ENCODE measurements around the gene KANK2.
A peak's percentile ranks its signal among the peaks of the same experiment; 100 is the strongest.
"Not testable (repeated sequence)": the region's sequence is repeated elsewhere in the genome, so short reads cannot be mapped to it uniquely, and the experiment has no call there.

KANK2 gene

DNA sequence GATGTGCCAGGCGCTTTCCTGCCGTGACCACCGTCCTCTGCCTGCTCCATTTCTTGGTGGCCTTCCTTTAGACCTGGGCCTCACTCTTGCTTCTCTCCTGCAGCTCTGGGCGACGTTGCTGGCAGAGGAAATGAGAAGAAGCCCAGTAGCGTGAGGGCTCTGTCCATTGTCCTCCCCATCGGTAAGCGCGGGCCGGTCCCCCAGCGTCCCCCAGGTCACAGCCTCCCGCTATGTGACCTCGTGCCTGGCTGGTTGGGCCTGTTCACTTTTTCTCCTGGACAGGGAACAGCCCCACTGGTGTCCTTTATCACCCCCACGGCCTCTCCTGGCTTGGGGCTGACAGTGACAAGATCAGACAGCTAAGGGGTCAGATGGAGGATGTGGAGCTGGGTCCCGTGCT is 69.4 kb downstream of the KANK2 start:
- no peak overlapping the region for H3K4me3 ChIP-seq (ENCODE audit: low read depth in 1 of 2, low read length in 2 of 2)
- H3K36me3 ChIP-seq (ENCODE audit: insufficient read depth, low read length), result peaks cover 97% of the 10 kb centered on the region
- H4K20me1 ChIP-seq (ENCODE audit: insufficient read depth, low read length), result peaks cover 37% of the 10 kb centered on the region
- ATAC-seq (ENCODE audit: insufficient read depth, low read depth) (no peak), DNase-seq (no peak)
- no peak overlapping the region for H3K4me2 ChIP-seq (ENCODE audit: insufficient read depth, low read length)
- H3K27me3 ChIP-seq (ENCODE audit: insufficient read depth, low read length, poor library complexity), result no peaks in the 10 kb centered on the region
- TF ChIP-seq, protein P1, sequence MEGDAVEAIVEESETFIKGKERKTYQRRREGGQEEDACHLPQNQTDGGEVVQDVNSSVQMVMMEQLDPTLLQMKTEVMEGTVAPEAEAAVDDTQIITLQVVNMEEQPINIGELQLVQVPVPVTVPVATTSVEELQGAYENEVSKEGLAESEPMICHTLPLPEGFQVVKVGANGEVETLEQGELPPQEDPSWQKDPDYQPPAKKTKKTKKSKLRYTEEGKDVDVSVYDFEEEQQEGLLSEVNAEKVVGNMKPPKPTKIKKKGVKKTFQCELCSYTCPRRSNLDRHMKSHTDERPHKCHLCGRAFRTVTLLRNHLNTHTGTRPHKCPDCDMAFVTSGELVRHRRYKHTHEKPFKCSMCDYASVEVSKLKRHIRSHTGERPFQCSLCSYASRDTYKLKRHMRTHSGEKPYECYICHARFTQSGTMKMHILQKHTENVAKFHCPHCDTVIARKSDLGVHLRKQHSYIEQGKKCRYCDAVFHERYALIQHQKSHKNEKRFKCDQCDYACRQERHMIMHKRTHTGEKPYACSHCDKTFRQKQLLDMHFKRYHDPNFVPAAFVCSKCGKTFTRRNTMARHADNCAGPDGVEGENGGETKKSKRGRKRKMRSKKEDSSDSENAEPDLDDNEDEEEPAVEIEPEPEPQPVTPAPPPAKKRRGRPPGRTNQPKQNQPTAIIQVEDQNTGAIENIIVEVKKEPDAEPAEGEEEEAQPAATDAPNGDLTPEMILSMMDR (IDR thresholded peaks at IDR 0.05; ENCODE audit: borderline replicate concordance, extremely low read depth, low read length, poor library complexity, severe bottlenecking), result no peak
- TF ChIP-seq EZH2 (IDR thresholded peaks at IDR 0.05; ENCODE audit: borderline replicate concordance, low read depth, low read length, severe bottlenecking), result no peak
- no peak overlapping the region for H2AFZ ChIP-seq (ENCODE audit: low read depth, low read length)
- peaks cover 4% of the 10 kb centered on the region for H3K79me2 ChIP-seq (ENCODE audit: insufficient read depth, low read length)
- H3K27ac ChIP-seq (ENCODE audit: low read length), result no peak overlapping the region
- H3K9ac ChIP-seq (ENCODE audit: low read depth, low read length), result no peak overlapping the region
- H3K4me1 ChIP-seq (ENCODE audit: insufficient read depth, low read length), result no peaks in the 10 kb centered on the region
- H3K9me3 ChIP-seq (ENCODE audit: insufficient read depth, low read length, severe bottlenecking), result no peaks in the 10 kb centered on the region

DNA sequence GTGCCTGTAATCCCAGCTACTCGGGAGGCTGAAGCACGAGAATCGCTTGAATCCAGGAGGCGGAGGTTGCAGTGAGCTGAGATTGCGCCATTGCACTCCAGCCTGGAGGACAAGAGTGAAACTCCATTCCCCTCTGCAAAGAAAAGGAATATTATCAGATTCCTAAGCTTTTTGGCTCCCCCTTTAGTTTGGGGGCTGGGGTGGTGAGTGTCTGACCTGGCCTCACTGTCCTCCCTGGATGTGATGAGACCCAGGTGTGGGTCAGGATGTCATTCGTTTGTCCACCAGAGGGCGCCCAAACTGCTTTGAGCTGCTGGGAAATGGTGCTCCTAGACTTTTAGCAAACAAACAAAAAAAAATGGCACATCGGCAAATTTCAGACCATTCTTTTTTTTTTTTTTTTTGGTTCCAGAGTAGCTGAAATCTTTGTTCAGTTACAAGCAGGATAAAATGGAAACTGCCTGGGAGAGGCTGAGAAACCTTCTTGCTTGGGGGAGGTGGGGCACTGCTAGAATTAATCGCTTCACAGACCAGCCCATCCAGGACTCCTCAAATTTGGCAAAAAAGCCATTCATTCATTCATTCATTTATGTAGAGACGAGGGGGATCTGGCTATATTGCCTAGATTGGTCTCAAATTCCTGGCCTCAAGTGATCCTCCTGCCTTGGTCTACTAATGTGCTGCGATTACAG is 71.2 kb downstream of the KANK2 start:
- Histone ChIP-seq H3K4me2 (ENCODE audit: insufficient read depth, low read length) (no peak overlapping the region), H2AFZ (ENCODE audit: low read depth, low read length) (no peak overlapping the region), H3K27me3 (ENCODE audit: insufficient read depth, low read length, poor library complexity) (no peaks in the 10 kb centered on the region), H3K79me2 (ENCODE audit: insufficient read depth, low read length) (peaks cover 4% of the 10 kb centered on the region), H3K36me3 (ENCODE audit: insufficient read depth, low read length) (peaks cover 90% of the 10 kb centered on the region), H3K9me3 (ENCODE audit: insufficient read depth, low read length, severe bottlenecking) (no peaks in the 10 kb centered on the region), H3K4me1 (ENCODE audit: insufficient read depth, low read length) (no peaks in the 10 kb centered on the region), H4K20me1 (ENCODE audit: insufficient read depth, low read length) (peaks cover 25% of the 10 kb centered on the region), H3K27ac (ENCODE audit: low read length) (0 out of 2 replicates have a peak overlapping the region, but pooled peaks have one; percentile 2), H3K9ac (ENCODE audit: low read depth, low read length) (no peak overlapping the region), H3K4me3 (ENCODE audit: low read depth in 1 of 2, low read length in 2 of 2) (no peak overlapping the region)
- no peak for TF ChIP-seq EZH2 (IDR thresholded peaks at IDR 0.05; ENCODE audit: borderline replicate concordance, low read depth, low read length, severe bottlenecking)
- TF ChIP-seq, protein P1 (IDR thresholded peaks at IDR 0.05; ENCODE audit: borderline replicate concordance, extremely low read depth, low read length, poor library complexity, severe bottlenecking), result peak; percentile 82
- DNase-seq (peak; percentile 78), ATAC-seq (ENCODE audit: insufficient read depth, low read depth) (peak; percentile 76)

DNA sequence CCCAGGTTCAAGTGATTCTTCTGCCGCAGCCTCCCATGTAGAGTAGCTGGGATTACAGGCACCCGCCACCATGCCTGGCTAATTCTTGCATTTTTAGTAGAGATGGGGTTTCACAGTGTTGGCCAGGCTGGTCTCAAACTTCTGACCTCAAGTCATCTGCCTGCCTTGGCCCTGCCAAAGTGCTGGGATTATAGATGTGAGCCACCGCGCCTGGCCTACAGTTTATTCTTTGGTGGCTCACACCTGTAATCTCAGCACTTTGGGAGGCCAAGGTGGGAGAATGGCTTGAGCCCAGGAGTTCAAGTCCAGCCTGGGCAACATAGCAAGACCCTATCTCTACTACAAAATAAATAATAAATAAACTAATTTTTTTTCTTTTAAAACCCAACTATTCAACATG is 73.2 kb downstream of the KANK2 start:
- H3K79me2 ChIP-seq (ENCODE audit: insufficient read depth, low read length); ATAC-seq (ENCODE audit: insufficient read depth, low read depth); H3K4me2 ChIP-seq (ENCODE audit: insufficient read depth, low read length); H3K27ac ChIP-seq (ENCODE audit: low read length); DNase-seq; H3K27me3 ChIP-seq (ENCODE audit: insufficient read depth, low read length, poor library complexity); H3K9ac ChIP-seq (ENCODE audit: low read depth, low read length); H3K4me1 ChIP-seq (ENCODE audit: insufficient read depth, low read length); H3K9me3 ChIP-seq (ENCODE audit: insufficient read depth, low read length, severe bottlenecking); H3K4me3 ChIP-seq (ENCODE audit: low read depth in 1 of 2, low read length in 2 of 2); H2AFZ ChIP-seq (ENCODE audit: low read depth, low read length): not testable (repeated sequence)
- H4K20me1 ChIP-seq (ENCODE audit: insufficient read depth, low read length), result peaks cover 20% of the 10 kb centered on the region
- peaks cover 90% of the 10 kb centered on the region for H3K36me3 ChIP-seq (ENCODE audit: insufficient read depth, low read length)

DNA sequence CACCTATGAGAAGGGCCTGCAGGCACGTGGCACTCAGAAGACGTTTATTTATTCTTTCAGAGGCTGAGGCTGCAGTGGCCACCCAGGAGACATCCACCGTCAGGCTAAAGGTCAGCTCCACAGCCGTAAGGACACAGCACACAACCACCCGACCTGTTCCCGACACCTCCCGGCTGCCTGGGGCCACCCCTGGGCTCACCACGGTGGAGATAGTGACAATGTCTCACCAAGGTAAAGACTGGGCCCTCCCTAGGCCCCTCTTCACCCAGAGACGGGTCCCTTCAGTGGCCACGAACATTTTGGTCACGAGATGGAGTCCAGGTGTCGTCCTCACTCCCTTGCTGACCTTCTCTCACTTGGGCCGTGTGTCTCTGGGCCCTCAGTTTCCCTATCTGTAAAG is 74.2 kb downstream of the KANK2 start:
- H4K20me1 ChIP-seq (ENCODE audit: insufficient read depth, low read length), result peaks cover 22% of the 10 kb centered on the region
- no peak for ATAC-seq (ENCODE audit: insufficient read depth, low read depth)
- peaks cover 13% of the 10 kb centered on the region for H3K79me2 ChIP-seq (ENCODE audit: insufficient read depth, low read length)
- TF ChIP-seq, protein P1 (IDR thresholded peaks at IDR 0.05; ENCODE audit: borderline replicate concordance, extremely low read depth, low read length, poor library complexity, severe bottlenecking), result no peak
- TF ChIP-seq EZH2 (IDR thresholded peaks at IDR 0.05; ENCODE audit: borderline replicate concordance, low read depth, low read length, severe bottlenecking), result no peak
- H3K27ac ChIP-seq (ENCODE audit: low read length), result no peak overlapping the region
- H3K27me3 ChIP-seq (ENCODE audit: insufficient read depth, low read length, poor library complexity), result no peaks in the 10 kb centered on the region
- H3K4me2 ChIP-seq (ENCODE audit: insufficient read depth, low read length), result no peak overlapping the region
- H3K4me3 ChIP-seq (ENCODE audit: low read depth in 1 of 2, low read length in 2 of 2), result no peak overlapping the region
- no peaks in the 10 kb centered on the region for H3K4me1 ChIP-seq (ENCODE audit: insufficient read depth, low read length)
- H3K9ac ChIP-seq (ENCODE audit: low read depth, low read length), result no peak overlapping the region
- DNase-seq, result no peak
- H3K9me3 ChIP-seq (ENCODE audit: insufficient read depth, low read length, severe bottlenecking), result no peaks in the 10 kb centered on the region
- no peak overlapping the region for H2AFZ ChIP-seq (ENCODE audit: low read depth, low read length)
- peaks cover 87% of the 10 kb centered on the region for H3K36me3 ChIP-seq (ENCODE audit: insufficient read depth, low read length)

DNA sequence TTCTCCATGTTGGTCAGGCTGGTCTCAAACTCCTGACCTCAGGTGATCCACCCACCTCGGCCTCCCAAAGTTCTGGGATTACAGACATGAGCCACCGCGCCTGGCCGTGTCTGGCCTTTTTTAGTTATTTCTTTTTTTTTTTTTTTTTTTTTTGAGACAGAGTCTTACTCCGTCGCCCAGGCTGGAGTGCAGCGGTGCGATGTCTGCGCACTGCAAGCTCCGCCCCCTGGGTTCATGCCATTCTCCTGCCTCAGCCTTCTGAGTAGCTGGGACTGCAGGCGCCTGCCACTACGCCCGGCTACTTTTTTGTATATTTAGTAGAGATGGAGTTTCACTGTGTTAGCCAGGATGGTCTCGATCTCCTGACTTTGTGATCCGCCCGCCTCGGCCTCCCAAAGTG is 75.4 kb downstream of the KANK2 start:
- H3K4me2 ChIP-seq (ENCODE audit: insufficient read depth, low read length); H3K27ac ChIP-seq (ENCODE audit: low read length); H3K4me1 ChIP-seq (ENCODE audit: insufficient read depth, low read length); H3K27me3 ChIP-seq (ENCODE audit: insufficient read depth, low read length, poor library complexity); H3K9me3 ChIP-seq (ENCODE audit: insufficient read depth, low read length, severe bottlenecking); H3K9ac ChIP-seq (ENCODE audit: low read depth, low read length); ATAC-seq (ENCODE audit: insufficient read depth, low read depth); H2AFZ ChIP-seq (ENCODE audit: low read depth, low read length); DNase-seq; H3K4me3 ChIP-seq (ENCODE audit: low read depth in 1 of 2, low read length in 2 of 2): not testable (repeated sequence)
- Histone ChIP-seq H4K20me1 (ENCODE audit: insufficient read depth, low read length) (peaks cover 15% of the 10 kb centered on the region), H3K36me3 (ENCODE audit: insufficient read depth, low read length) (peaks cover 87% of the 10 kb centered on the region), H3K79me2 (ENCODE audit: insufficient read depth, low read length) (peaks cover 13% of the 10 kb centered on the region)
